Measurements from ENCODE around the gene GDF3.

GDF3 gene

DNA sequence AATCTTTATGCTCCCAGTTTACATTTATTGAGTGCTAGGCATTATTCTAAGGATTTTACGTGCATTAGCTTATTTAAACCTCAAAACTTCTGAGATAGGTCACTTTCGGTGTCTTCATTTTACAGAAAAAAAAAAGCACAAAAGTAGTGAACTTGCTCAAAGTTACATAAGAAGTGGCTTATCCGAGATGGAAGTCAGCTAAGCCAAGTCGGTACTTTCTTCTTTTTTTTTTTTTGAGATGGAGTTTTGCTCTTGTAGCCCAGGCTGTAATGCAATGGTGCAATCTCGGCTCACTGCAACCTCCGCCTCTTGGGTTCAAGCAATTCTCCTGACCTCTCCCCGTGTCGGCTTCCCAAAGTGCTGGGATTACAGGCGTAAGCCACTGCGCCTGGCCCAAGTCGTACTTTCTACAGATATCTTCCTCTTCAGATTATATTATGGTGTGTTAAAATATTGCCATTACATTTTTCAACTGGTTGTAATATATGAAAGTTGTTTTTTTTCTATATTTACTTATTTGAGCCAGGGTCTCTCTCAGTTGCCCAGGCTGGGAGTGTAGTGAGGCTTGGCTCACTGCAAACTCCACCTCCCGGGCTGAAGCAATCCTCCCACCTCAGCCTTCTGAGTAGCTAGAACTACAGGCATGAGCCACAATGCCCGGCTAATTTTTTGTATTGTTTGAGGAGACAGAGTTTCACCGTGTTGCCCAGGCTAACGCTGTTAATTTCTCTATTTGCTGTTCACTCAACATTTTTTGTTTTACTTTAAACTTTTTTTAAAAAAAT lies 24.6 kb upstream of the GDF3 start:
- no peaks in the 10 kb centered on the region for H3K9me3 ChIP-seq
- DNase-seq: no peak
- H3K27me3 ChIP-seq: peaks cover 0 to 17% of the 10 kb centered on the region in 2 donors
- TF ChIP-seq, protein P1, sequence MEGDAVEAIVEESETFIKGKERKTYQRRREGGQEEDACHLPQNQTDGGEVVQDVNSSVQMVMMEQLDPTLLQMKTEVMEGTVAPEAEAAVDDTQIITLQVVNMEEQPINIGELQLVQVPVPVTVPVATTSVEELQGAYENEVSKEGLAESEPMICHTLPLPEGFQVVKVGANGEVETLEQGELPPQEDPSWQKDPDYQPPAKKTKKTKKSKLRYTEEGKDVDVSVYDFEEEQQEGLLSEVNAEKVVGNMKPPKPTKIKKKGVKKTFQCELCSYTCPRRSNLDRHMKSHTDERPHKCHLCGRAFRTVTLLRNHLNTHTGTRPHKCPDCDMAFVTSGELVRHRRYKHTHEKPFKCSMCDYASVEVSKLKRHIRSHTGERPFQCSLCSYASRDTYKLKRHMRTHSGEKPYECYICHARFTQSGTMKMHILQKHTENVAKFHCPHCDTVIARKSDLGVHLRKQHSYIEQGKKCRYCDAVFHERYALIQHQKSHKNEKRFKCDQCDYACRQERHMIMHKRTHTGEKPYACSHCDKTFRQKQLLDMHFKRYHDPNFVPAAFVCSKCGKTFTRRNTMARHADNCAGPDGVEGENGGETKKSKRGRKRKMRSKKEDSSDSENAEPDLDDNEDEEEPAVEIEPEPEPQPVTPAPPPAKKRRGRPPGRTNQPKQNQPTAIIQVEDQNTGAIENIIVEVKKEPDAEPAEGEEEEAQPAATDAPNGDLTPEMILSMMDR (IDR thresholded peaks at IDR 0.05): no peak
- H3K36me3 ChIP-seq: no peaks in the 10 kb centered on the region
- no peak overlapping the region for H3K27ac ChIP-seq
- intact Hi-C loops (cut with DNase I; ENCODE audit: low total_unique reads): no loop called here
- H3K4me3 ChIP-seq: no peak overlapping the region
- H3K4me1 ChIP-seq: no peaks in the 10 kb centered on the region

DNA sequence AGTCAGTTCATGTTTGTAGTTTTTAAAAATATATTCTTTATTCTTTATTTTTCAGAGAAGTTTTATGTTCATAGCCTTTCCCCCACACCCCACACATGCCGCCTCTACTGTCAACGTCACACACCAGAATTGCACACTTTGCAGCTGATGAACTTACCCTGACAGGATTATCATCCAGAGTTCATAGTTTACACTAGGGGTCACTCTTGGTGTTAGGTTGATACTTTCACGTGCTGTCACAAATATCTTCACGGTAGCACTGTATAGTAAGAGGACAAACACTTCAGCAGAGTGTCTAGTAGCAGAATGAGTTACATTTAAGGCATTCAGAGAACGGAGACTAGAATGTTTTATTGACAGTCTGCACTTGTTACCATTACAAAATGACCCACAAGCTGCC lies 20.8 kb upstream of the GDF3 start:
- Histone ChIP-seq H3K27me3 (peaks cover 0 to 8% of the 10 kb centered on the region in 2 donors), H3K4me3 (no peak overlapping the region), H3K27ac (no peak overlapping the region), H3K36me3 (no peaks in the 10 kb centered on the region), H3K4me1 (no peaks in the 10 kb centered on the region), H3K9me3 (no peaks in the 10 kb centered on the region)
- TF ChIP-seq, protein P1 (IDR thresholded peaks at IDR 0.05): no peak
- no peak for DNase-seq
- intact Hi-C loops (cut with DNase I; ENCODE audit: low total_unique reads): no loop called here

DNA sequence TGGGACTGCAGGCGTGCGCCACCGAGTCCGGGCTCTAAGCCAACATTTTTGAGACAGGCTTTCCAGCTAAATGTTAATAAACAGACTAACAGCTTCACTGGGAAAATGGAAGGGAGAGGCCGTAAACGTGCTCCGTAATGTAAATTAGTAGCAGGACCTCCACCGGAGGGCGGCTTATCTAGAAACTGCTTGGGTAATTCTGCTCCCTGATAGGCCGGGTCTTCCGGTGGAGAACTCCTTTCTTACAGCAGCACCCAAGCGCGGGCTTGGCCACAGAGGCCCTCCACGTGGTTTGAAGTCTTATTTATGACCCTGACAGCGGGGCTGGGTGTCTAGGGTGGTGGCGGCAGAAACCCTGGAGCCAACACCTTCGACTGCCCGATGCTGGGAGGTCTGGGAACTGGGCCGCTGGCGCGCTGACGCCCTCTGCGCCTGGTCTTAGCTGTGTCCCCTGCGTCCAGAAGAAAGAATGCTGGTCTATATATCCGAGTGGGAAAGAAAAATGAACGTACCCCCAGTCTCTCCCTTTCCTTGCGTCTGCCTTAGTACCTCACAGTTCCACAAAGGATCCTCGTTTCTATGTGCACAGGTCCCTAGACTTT lies 17.4 kb upstream of the GDF3 start:
- DNase-seq: no peak
- H3K27me3 ChIP-seq: no peaks in the 10 kb centered on the region
- H3K36me3 ChIP-seq: no peaks in the 10 kb centered on the region
- H3K9me3 ChIP-seq: no peaks in the 10 kb centered on the region
- H3K4me1 ChIP-seq: no peaks in the 10 kb centered on the region
- H3K27ac ChIP-seq: no peak overlapping the region
- no peak overlapping the region for H3K4me3 ChIP-seq
- intact Hi-C loops (cut with DNase I; ENCODE audit: low total_unique reads): no loop called here
- TF ChIP-seq, protein P1 (IDR thresholded peaks at IDR 0.05): no peak

DNA sequence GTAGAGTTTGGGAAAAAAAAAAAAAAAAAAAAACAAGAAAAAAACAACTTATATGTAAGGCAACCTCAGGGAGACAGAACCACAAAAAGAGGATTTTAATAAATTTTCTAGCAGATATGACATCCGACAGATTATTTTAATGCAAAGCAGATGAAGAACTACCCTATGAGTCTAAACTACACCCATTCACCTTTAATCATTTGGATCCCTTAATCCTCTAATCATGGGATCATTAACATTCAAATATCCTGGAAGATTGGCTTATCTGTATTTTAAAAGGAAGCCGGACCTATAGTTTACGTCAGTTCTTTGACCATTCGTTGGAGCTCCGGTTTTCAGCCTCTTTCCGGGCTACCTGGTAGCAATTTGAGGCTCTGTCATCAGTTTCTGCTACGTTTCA lies 15.6 kb upstream of the GDF3 start, which contains the start of gene DPPA3:
Gene DPPA3 (plus strand): TSS at position 301 of the 400 bp plus-strand sequence. CDS start 138 bp downstream, outside the sequence.
- Histone ChIP-seq H3K36me3 (no peaks in the 10 kb centered on the region), H3K27me3 (no peaks in the 10 kb centered on the region), H3K27ac (no peak within 1 kb of the TSS), H3K4me1 (no peaks in the 10 kb centered on the region), H3K9me3 (no peaks in the 10 kb centered on the region), H3K4me3 (no peak within 1 kb of the TSS)
- no peak for DNase-seq
- TF ChIP-seq, protein P1 (IDR thresholded peaks at IDR 0.05): no peak
- intact Hi-C loops (cut with DNase I; ENCODE audit: low total_unique reads): no loop called here

DNA sequence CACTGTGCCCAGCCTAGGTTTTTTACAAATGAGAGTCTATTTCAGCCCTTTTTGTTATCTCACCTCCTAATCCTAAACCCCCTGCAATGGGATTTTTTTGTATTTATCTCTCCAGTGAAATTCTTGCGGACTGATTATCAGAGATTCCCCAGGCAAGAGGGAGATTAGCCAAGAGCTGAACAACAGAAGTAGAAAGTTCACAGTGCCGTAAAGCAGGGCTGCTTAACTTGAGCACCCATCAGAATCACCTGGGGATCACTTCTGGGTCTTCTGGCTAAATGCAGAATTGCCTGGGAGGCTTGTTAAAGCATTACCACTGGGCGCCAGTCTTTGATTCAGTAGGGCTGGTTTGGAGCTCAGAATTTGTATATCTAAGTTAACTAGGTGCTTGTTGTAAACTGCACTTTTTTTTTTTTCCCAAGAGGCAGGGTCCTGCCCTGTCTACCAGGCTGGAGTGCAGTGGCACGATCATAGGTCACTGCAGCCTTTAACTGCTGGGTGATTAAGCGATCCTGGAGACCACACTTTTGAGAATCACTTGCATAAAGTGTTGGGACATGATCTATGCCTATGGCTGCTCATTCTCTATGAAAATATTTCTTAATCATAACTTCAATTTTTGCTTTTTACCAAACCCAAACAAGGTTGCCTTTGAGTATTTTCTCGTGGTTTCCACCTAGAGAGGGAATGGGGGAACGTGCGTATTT lies 14.5 kb upstream of the GDF3 start:
- no peaks in the 10 kb centered on the region for H3K4me1 ChIP-seq
- TF ChIP-seq, protein P1 (IDR thresholded peaks at IDR 0.05): no peak
- no peak overlapping the region for H3K27ac ChIP-seq
- H3K9me3 ChIP-seq: no peaks in the 10 kb centered on the region
- H3K36me3 ChIP-seq: no peaks in the 10 kb centered on the region
- H3K4me3 ChIP-seq: no peak overlapping the region
- DNase-seq: no peak
- intact Hi-C loops (cut with DNase I; ENCODE audit: low total_unique reads): no loop called here
- H3K27me3 ChIP-seq: no peaks in the 10 kb centered on the region
